Measurements from ENCODE around the gene HECTD3. TPM values are rescaled to one million over a fixed set of nuclear protein-coding genes. Genes with fewer than 3 reads are reported as not detected.

The HECTD3 gene
- polyA plus RNA-seq, 1 donor (not counting 4 experiments of a cell fraction or from before 2014, with no cell fraction given) = 28.1 TPM

- Histone ChIP-seq H4K20me1 (ENCODE audit: control insufficient read depth, extremely low read depth, insufficient read depth, low read length) (no peaks in the 10 kb centered on the region), H3K79me2 (ENCODE audit: control insufficient read depth, insufficient read depth, low read length) (no peaks in the 10 kb centered on the region), H3K9me3 (ENCODE audit: control insufficient read depth, low read depth, low read length) (no peaks in the 10 kb centered on the region), H3K9me1 (ENCODE audit: control insufficient read depth, extremely low read depth, insufficient read depth, low read length) (no peaks in the 10 kb centered on the region), H3K27ac (ENCODE audit: control insufficient read depth, insufficient read depth, low read length) (no peak overlapping the region), H3K9ac (ENCODE audit: control insufficient read depth, extremely low read depth, insufficient read depth, low read length) (no peak overlapping the region), H3K27me3 (ENCODE audit: control insufficient read depth, extremely low read depth, insufficient read depth, low read length) (no peaks in the 10 kb centered on the region), H3K4me1 (ENCODE audit: control insufficient read depth, extremely low read depth, insufficient read depth, low read length) (no peaks in the 10 kb centered on the region), H3K4me3 (ENCODE audit: control insufficient read depth in 2 of 3, extremely low read depth in 1 of 3, insufficient read depth in 2 of 3, low read depth in 1 of 3, low read length in 3 of 3) (no peak overlapping the region), H3K36me3 (ENCODE audit: control insufficient read depth in 2 of 2, extremely low read depth in 1 of 2, insufficient read depth in 2 of 2, low read length in 2 of 2) (peaks cover 3 to 4% of the 10 kb centered on the region in 2 experiments), H2AFZ (ENCODE audit: control insufficient read depth, low read length) (no peak overlapping the region), H3K4me2 (ENCODE audit: control insufficient read depth, extremely low read depth, insufficient read depth, low read depth, low read length) (no peak overlapping the region)
- DNase-seq (ENCODE audit: low read depth, low spot score) = no peak
- dilution Hi-C loops (cut with MboI; ENCODE audit: extremely low pct_ligation_motif_present, low sequenced_read_pairs) = no loop called here
- no peak for FAIRE-seq
- TF ChIP-seq EZH2 (IDR thresholded peaks at IDR 0.05; ENCODE audit: low read length) = no peak
- TF ChIP-seq CTCF (optimal IDR thresholded peaks at IDR 0.05 in 1 of 3, IDR thresholded peaks at IDR 0.05 in 1 of 3, conservative IDR thresholded peaks at IDR 0.05 in 1 of 3; ENCODE audit: extremely low read depth in 1 of 3, insufficient read depth in 2 of 3, low read length in 3 of 3) = no peak
Measured at GRCh38 chr1:44976252-44976651, 34.9 kb downstream of the HECTD3 start.

- H3K4me1 ChIP-seq (ENCODE audit: control insufficient read depth, extremely low read depth, insufficient read depth, low read length) = peaks cover 3% of the 10 kb centered on the region
- H3K36me3 ChIP-seq (ENCODE audit: control insufficient read depth in 2 of 2, extremely low read depth in 1 of 2, insufficient read depth in 2 of 2, low read length in 2 of 2) = peaks cover 0 to 1% of the 10 kb centered on the region in 2 experiments
- no peak overlapping the region for H3K9ac ChIP-seq (ENCODE audit: control insufficient read depth, extremely low read depth, insufficient read depth, low read length)
- no peaks in the 10 kb centered on the region for H3K9me3 ChIP-seq (ENCODE audit: control insufficient read depth, low read depth, low read length)
- H3K9me1 ChIP-seq (ENCODE audit: control insufficient read depth, extremely low read depth, insufficient read depth, low read length) = no peaks in the 10 kb centered on the region
- FAIRE-seq (no peak), DNase-seq (ENCODE audit: low read depth, low spot score) (no peak)
- no peaks in the 10 kb centered on the region for H3K27me3 ChIP-seq (ENCODE audit: control insufficient read depth, extremely low read depth, insufficient read depth, low read length)
- no peak overlapping the region for H3K4me3 ChIP-seq (ENCODE audit: control insufficient read depth in 2 of 3, extremely low read depth in 1 of 3, insufficient read depth in 2 of 3, low read depth in 1 of 3, low read length in 3 of 3)
- no peak overlapping the region for H2AFZ ChIP-seq (ENCODE audit: control insufficient read depth, low read length)
- no peak for TF ChIP-seq EZH2 (IDR thresholded peaks at IDR 0.05; ENCODE audit: low read length)
- no peak for TF ChIP-seq CTCF (optimal IDR thresholded peaks at IDR 0.05 in 1 of 3, IDR thresholded peaks at IDR 0.05 in 1 of 3, conservative IDR thresholded peaks at IDR 0.05 in 1 of 3; ENCODE audit: extremely low read depth in 1 of 3, insufficient read depth in 2 of 3, low read length in 3 of 3)
- no peak overlapping the region for H3K4me2 ChIP-seq (ENCODE audit: control insufficient read depth, extremely low read depth, insufficient read depth, low read depth, low read length)
- no peak overlapping the region for H3K27ac ChIP-seq (ENCODE audit: control insufficient read depth, insufficient read depth, low read length)
- H3K79me2 ChIP-seq (ENCODE audit: control insufficient read depth, insufficient read depth, low read length) = no peaks in the 10 kb centered on the region
- no peaks in the 10 kb centered on the region for H4K20me1 ChIP-seq (ENCODE audit: control insufficient read depth, extremely low read depth, insufficient read depth, low read length)
- dilution Hi-C loops (cut with MboI; ENCODE audit: extremely low pct_ligation_motif_present, low sequenced_read_pairs) = no loop called here
Measured at GRCh38 chr1:44973645-44974044, 37.5 kb downstream of the HECTD3 start.

Measured in keratinocyte (primary cell).